ENCODE data around the gene MLLT10.
"Not testable (repeated sequence)": the region's sequence is repeated elsewhere in the genome, so short reads cannot be mapped to it uniquely, and the experiment has no call there.

Gene MLLT10

DNA sequence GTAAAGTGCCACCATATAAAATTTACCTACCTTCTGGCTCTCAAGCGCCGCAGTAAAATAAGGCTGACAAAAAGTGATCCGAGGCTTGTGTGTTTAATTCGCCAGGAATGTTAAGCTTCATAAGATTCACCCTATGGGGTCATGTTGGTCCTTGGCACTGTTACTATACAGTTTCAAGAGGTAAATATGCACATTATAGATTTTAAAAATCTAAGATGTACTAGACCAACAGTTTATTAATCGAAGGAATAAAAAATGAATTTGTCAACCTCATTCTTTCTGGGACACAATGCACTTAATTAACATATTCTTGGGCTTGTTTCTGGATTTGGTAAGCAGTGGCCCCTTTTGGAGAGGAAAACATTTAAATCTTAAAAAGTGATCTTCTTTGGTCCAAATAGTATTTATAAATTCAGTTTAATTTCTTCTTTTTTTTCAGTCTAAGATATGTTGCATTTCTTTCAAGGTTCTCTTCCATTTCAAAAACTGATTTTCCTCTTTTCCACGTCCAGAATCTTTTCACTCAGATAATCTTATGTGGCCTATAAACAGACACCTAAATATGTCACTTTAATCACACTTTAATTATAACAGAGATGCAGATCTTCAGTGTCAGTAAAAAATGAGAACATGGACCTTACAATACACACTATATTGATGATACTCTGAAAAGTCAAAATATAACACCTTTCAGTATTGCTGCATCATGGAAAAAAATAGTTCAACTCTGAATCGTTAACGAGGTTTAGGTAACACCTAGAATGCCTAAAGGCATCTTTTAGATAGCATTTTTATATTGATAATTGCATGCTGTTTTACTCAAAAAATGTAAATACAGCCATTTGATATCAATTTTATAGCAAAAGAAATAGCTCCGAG lies 4.8 kb upstream of the MLLT10 start:
- no peak for DNase-seq

DNA sequence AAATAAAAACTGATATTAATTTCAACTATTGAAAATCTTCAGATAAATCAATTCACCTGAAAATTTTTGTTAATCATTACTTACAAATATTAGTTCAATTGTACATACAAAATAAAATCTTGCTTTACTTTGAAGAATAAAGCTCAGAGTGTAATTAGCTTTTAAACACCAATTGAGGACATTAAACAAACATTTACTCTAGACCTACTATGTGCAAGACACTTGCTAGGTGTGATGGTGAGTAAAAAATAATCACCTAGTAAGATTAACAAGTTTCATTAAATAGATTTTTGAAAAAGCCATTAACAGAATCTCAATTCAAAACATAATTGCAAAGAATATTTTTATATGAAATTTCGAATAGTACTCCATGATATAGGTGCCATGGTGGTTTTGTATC lies 3.9 kb upstream of the MLLT10 start:
- DNase-seq: no peak

DNA sequence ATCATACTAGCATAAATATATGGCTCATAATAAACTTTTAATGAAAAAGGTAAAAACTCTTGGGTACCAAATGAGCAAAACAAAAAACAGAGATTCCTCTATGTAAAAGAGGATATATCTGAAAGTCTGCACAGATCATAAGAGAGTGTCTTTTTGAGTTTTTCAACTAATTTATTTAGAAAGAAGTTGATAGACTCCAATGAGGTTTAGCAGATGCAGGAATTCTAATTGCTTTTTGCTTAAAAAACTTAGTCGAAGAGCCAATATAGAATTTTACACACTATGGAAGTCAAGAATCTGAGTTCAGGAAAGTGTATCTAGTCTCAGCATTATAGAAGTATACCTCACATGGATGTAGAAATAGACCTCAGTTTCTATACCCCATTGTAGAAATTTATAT lies 3.4 kb upstream of the MLLT10 start:
- DNase-seq: no peak

DNA sequence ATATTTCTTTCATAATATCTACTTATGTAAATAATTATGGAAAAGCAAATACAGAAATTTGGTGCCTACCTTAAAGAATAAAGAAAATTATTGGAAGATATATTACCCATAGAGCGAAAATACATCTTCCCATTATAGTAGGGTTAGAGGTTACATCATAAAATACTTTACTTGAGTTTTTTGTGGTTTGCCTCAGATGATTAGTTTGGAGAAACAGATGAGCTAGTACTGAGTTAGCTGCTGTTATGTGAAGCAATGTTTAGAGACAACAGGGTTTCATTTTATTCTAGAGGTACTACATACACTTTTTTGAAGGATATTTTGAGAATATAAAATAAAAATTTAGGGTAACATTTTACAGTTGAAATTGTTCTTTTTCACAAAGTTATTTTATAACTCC lies 2.9 kb upstream of the MLLT10 start:
- no peak for DNase-seq

DNA sequence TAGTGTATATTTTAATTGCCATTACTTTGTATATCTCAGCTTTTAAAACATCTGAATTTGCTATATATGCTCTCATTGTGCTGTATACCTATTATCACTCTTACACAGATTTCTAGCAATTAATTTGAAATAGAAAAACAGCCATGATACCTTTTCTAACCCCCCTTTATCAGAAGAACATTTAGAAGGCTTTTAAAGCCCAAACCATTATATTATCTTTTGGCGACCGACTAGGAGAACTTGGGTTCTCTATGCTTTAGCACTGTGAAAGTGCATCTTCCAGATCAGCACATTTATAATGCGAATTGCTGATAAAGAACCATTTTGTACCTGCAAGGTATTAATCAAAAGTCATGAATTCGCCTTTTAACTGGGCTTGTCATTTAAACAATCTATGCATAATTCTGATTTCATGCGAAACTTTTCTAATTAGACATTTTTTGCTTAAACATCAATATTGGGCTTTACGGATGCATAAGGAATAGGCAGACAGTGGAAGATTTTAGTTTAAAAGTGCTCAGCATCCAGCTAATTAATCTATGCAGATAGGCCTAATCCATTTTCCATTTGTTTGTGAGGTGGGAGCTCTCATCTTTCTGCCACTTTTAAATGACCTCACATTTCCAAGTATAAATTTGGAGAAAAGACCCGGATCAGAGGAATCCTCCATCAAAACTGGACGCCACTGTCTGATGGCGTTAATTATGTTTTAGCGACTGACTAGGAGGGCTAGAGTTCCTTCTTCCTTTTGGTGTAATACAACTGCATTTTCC lies 1.2 kb upstream of the MLLT10 start:
- no peak for DNase-seq

DNA sequence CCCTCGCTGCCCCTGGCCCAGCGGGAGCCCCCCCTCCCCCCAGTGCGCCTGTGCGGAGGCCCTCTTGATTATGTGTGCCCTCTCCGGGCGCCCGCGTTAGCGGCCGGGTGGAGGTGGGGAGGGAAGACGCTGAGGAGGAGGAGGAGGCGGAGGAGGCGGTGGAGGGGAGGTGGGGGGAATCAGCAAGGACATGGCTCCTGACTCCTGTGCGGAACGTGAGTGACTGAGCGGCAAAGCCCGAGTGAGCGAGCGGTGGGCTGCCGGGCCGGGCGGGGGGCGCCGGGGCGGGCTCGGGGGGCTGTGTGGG lies 201 bp downstream of the MLLT10 start:
- no peak for DNase-seq

DNA sequence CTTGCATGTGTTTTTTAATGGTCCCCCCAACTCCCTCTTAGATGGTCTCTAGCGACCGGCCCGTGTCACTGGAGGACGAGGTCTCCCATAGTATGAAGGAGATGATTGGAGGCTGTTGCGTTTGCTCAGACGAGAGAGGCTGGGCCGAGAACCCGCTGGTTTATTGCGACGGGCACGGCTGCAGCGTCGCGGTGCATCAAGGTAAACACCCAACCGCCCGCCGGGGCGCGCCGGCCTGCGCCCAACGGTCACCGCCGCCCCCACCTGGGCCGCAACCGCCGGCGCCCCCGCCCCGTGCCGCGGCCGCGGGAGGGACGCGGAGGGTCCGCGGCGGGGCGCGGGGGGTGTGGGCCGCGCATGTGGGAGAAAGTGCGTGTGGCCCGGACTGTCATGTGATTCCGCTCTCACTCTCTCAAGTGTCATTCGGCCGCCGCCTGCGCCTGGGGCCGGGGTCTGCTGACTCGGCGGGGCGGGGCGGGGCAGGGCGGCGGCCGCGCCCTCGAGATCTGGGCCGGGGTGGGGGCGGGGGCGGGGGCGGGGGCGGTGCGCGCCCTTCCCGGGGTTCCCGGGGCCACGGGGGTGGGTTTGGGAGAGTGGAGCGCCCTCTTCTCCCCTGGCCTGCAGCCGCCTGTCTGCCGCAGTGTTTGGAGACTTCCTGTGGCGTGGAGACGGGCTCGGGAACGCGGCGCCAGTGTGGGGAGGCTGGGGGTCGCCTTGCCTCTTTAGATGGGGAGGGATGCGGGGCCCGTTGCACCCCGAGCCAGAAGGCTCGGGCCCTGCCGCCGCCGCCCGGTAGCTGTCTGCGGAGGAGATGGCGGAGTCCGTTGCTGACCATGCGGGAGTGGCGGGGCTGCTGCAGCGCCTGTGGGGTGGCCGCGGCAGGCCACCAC lies 817 bp downstream of the MLLT10 start:
- DNase-seq: peak; percentile 42

DNA sequence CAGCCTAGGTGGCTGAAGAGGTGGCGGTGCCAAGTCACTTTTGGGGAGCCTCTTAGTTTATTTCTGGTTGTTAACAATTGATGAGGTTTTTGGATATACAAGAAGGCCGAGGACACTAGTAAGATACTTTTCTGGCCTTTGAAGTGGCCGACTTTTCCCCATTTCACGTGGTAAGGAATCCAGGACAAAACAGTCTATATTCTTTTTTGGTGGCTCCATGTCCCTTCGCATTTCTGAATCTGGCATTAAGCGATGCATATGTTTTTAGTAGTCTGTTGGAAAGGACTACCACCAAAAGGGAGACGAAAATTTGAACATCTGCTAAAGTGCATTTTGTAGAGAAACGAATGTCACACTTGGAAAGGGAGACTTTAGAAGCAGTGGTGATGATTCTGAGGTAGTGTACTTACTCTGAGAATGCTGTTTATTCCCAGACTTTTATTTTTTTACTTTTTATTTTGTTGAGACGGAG lies 1.5 kb downstream of the MLLT10 start:
- no peak for DNase-seq

DNA sequence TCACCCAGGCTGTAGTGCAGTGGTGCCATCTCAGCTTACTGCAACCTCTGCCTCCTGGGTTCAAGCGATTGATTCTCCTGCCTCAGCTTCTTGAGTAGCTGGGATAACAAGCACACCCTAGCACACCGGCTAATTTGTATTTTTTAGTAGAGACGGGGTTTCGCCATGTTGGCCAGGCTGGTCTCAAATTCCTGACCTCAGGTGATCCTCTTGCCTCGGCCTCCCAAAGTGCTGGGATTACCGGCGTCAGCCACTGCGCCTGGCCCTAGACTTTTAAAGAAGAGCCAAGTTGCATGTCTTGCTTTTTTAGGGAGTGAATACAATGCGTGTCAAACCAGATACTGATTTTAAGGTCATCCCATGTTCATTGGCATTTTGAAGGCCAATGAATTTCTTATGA lies 1.9 kb downstream of the MLLT10 start:
- not testable (repeated sequence) for DNase-seq

DNA sequence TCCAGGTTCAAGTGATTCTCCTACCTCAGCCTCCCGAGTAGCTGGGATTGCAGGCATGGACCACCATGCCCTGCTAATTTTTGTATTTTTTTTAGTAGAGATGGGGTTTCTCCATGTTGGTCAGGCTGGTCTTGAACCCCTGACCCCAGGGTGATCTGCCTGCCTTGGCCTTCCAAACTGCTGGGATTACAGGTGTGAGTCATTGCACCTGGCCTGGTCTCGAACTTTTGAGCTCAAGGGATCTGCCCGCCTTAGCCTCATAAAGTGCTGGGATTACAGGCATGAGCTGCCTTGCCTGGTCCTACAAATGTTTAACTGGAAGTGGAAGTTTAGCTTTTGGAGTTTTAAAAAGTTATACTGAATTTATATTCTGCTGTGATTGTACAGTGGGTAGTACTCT lies 2.8 kb downstream of the MLLT10 start:
- no peak for DNase-seq

DNA sequence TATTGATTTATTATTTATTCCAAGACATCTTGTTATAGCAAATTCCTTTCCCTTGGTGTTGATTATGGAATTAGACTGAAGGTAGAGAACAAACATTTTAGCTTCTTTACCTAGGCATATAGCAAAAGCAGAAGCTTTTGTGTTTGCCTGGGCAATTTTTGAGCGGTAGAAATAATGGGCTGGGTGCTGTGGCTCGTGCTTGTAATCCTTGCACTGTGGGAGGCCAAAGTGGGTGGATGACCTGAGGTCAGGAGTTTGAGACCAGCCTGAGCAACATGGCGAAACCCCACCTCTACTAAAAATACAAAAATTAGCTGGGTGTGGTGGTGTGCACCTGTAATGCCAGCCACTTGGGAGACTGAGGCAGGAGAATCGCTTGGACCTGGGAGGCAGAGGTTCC lies 6.7 kb downstream of the MLLT10 start:
- not testable (repeated sequence) for DNase-seq

DNA sequence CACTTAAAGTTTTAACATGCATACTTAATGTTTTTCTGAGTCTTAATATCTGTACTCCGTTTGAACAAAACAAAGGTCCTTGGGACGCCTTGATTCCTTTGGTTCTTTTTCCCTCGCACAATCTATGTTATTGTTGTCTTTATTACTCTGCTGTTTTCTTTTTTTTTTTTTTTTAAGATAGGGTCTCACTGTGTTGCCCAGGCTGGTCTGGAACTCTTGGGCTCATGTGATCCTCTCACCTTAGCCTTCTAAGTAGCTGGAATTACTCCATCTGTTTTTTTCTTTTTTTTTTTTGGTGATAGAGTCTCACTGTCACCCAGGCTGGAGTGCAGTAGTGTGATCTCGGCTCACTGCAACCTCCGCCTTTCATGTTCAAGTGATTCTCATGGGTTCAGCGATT lies 13.2 kb downstream of the MLLT10 start:
- DNase-seq: no peak

DNA sequence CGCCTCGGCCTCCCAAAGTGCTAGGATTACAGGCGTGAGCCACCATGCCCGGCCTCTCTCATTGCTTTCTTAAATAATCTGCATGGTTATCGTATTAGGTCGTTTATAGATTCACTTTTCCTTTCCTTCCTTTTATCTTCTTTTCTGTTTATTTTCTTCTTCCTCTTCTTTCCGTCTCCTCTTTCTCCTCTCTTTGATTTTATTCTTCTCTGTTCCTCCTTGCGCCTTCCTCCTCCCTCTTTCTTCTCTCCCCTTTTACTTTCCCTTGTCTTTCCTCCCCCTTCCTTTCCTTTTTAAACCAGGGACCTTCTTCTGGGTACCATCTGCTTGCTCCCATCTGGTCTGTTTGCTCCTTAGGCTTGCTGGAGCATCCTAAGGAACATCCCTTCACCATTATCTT lies 18.6 kb downstream of the MLLT10 start:
- DNase-seq: no peak

DNA sequence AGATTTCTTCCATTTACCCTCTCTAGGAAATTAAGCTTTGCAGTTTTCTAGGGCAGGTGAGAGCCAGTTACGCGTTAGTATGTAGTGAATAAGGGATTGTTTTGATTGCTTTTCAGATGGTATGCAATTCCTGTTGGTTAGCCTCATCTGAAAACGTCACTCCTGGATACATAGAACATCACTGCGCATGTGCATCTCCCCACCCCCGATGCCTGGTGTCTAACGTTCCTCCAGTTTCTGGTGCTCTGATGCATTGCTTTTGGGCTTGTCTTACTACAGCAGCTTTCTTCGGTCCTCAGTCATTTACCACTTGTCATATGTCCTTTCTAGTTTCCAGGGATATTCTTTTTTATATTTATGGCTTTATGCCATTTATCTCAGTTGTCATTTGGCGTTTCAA lies 22.5 kb downstream of the MLLT10 start:
- no peak for DNase-seq

DNA sequence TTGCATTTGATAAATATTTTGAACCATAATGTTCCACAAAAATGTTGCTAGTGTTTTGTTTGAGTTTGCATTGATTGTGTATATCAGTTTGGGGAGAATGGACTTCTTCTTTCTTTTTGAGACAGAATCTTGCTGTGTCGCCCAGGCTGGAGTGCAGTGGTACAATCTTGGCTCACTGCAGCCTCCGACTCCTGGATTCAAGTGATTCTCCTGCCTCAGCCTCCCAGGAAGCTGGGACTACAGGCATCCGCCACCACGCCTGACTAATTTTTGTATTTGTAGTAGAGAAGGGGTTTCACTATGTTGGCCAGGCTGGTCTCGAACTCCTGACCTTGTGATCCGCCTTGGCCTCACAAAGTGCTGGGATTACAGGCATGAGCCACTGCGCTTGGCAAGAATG lies 25.0 kb downstream of the MLLT10 start:
- not testable (repeated sequence) for DNase-seq

DNA sequence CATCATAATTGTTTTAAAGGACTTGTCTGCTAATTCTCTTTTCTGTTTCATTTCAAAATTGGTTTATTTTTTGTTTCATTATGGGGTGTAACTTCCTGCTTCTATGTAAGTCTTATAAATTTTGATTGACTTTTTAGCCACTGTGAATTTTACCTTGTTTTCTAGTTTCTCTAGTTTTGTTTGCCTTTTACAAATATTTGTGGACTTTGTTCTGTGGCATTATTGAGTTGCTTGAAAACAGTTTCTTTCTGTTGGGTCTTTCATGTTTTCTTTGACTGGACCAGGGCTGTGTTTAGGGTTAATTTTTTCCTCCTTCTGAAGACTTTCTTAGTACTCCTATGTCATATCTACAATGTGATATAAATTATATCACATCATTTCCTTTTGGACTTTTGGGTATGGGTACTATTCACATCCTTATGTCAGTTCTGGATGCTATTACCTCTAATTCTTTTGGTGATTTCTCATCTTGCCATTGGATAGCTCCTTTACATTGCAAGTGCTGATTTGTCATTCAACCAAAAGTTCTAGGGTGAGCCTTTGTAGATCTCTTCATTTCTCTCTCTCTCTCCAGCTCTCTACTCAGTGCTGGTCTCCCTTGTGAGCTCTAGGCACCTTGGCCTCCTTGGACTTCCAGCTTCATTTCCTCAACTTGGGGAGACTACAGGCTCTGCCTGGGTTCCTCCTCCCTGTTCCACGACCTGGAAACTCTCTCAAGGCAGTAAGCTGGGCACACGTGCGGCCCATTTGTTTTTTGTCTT lies 36.9 kb downstream of the MLLT10 start:
- DNase-seq: no peak

DNA sequence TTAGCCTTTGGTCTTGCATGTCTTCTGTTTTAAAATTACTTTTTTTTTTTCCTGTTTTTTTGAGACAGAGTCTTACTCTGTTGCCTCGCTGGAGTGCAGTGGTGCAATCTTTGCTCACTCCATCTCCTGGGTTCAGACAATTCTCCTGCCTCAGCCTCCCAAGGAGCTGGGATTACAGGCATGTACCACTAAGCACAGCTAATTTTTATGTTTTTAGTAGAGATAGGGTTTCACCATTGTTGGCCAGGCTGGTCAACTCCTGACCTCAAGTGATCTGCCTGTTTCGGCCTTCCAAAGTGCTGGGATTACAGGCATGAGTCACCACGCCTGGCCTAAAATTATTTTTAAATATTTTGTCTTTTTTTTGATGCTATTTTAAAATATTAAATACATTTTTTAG lies 38.5 kb downstream of the MLLT10 start:
- no peak for DNase-seq

DNA sequence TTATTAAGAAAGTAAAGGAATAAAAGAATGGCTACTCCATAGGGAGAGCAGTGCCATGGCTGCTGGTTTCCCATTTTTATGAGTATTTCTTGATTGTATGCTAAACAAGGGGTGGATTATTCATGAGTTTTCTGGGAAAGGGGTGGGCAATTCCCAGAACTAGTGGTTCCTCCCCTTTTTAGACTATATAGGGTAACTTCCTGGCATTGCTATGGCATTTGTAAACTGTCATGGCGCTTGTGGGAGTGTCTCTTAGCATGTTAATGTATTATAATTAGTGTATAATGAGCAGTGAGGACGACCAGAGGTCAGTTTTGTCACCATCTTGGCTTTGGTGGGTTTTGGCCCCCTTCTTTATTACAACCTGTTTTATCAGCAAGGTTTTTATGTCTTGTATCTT lies 40.5 kb downstream of the MLLT10 start:
- not testable (repeated sequence) for DNase-seq

DNA sequence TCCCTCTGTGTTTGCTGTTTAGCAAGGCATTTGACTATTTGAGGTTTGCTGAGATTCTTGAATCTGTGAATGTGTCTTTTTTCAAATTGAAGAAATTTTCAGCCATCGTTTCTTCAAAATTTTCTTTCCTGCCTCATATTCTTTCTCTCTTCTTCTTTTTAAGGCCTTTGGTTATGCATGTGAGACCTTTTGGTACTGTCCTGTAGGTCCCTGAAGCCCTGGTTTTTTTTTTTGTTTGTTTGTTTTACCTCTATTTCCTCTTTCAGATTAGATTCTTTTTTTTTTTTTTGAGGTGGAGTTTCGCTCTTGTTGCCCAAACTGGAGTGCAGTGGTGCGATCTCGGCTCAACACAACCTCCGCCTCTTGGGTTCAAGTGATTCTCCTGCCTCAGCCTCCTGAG lies 45.3 kb downstream of the MLLT10 start:
- DNase-seq: no peak

DNA sequence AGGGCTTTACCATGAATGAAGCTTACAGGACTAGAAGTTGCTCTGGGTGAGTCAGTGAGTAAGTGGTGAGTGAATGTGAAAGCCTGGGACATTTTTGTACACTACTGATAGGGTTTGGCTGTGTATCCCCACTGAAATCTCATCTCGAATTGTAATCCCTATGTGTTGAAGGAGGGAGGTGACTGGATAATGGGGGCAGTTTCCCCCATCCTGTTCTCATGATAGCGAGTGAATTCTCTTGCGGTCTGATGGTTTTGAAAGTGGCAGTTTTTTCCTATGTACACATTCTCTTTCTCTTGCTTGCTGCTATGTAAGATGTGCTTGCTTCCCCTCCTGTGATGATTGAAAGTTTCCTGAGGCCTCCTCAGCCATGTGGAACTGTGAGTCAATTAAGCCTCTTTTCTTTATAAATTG lies 47.4 kb downstream of the MLLT10 start:
- DNase-seq: not testable (repeated sequence)

DNA sequence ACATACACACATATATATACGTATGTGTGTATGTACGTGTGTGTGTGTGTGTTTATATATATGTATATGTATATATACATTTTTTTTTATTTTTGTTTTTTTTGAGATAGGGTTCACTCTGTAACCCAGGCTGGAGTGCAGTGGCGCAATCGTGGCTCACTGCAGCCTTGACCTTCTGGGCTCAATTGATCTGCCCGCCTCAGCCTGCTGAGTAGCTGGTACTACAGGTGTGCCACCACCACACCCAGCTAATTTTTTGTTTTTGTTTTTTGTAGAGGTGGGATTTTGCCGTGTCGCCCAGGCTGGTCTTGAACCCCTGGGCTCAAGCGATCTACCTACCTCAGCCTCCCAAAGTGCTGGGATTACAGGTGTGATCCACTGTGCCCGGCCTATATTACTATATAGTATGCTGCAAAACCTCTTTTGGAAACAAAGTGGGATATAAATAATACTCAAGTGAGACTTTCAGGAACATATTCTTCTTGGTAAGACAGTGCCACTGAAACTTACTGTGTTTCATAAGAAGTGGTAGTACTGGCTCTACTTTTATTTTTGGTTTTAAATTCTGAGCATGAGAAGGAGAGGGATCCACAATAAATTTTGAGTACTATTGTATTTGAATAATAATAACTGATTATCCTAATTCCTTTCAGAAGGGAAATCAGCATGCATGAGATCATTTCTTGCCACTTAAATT lies 51.0 kb downstream of the MLLT10 start:
- DNase-seq: no peak

DNA sequence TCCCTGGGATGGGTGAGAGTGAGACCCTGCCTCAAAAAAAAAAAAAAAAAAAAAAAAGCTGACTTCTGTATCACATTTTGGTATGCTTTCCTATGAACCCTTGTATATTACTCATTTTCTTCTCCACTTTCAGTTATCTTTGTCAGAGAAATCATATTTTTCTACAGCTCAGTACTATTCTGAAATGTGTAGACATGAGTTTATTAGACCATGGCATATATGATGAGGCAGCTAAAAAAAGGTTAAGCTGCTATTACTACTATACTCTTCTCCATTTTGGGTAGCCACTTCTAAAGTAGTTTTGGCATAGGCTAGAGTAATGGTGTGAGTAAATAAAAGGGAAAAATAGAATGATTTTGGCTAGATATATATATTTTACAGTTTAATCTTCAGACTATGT lies 53.4 kb downstream of the MLLT10 start:
- DNase-seq: no peak
